GM21723 (cell line): ENCODE measurements around the gene CLDN6.

ENCODE experiments used
- ATAC-seq: cut with Tn5 transposase; IDR thresholded peaks from one replicate; pipeline ENCODE4 v1.9.1; 2021; ENCODE audit warnings: mild to moderate bottlenecking, moderate library complexity; ENCODE audit not compliant: unreplicated experiment

The CLDN6 gene

GRCh38 chr16:2974319-2975056 is 43.5 kb downstream of the CLDN6 start:
- no peak for ATAC-seq

DNA sequence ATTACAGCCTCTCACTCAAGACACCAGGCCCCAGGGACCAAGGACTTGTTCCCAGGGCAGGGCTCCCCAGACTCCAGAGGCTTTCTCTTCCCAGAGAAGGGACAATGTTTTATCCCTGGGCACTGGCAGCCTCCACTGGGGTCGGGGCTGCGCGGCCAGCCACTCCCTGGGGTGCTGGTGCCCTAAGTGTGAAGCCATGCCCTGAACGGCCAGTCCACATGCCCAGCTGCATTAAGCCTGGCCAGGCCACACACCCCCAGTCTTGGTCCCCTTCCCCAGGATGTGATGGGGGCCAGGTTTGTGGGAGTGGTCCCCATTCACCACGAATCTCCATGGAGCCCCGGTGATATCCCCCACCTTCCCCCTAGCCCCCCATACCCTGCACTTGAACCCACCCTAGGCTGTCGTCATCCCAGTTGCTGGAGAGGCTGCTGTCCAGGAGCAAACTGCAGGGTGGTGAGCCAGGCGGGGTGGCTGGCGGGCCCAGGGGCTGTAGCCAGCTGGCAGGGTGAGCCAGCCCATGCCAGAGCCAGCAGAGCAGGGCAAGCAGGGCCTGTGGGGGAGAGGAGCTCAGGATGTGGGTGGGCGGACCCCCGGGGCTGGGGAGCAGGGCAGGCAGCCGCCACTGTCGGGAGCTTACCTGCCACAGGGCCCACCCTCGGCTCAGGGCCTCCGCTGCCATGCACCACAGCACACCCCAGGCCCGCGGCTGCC is 44.2 kb downstream of the CLDN6 start:
- ATAC-seq, result no peak

- no peak for ATAC-seq
Measured at GRCh38 chr16:2973093-2973492, 44.9 kb downstream of the CLDN6 start.

GRCh38 chr16:2971985-2972784 is 45.8 kb downstream of the CLDN6 start:
- ATAC-seq, result no peak

GRCh38 chr16:2971134-2971984 is 46.6 kb downstream of the CLDN6 start:
- ATAC-seq, result no peak

DNA sequence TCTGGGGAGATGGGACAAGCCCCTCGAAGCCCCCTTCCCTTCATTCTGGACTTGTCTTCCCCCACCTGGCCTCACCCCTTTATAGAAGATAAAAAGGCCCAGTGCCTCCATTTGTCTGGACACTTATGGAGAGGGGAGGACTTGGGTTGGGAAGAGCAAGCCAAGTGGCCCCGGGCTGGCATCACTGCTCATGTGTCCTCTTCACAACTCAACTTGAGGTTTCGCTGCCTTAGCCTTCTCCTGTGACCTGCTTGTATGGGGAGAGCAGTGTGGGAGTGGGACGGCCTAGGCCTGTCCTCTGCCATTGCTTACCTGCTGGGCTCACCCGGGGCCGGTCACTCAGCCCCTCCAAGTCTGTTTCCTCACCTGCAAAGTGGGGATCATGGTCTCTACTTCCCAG is 47.4 kb downstream of the CLDN6 start:
- no peak for ATAC-seq

GRCh38 chr16:2969545-2970521 is 48.1 kb downstream of the CLDN6 start:
- peak; percentile 6 for ATAC-seq

DNA sequence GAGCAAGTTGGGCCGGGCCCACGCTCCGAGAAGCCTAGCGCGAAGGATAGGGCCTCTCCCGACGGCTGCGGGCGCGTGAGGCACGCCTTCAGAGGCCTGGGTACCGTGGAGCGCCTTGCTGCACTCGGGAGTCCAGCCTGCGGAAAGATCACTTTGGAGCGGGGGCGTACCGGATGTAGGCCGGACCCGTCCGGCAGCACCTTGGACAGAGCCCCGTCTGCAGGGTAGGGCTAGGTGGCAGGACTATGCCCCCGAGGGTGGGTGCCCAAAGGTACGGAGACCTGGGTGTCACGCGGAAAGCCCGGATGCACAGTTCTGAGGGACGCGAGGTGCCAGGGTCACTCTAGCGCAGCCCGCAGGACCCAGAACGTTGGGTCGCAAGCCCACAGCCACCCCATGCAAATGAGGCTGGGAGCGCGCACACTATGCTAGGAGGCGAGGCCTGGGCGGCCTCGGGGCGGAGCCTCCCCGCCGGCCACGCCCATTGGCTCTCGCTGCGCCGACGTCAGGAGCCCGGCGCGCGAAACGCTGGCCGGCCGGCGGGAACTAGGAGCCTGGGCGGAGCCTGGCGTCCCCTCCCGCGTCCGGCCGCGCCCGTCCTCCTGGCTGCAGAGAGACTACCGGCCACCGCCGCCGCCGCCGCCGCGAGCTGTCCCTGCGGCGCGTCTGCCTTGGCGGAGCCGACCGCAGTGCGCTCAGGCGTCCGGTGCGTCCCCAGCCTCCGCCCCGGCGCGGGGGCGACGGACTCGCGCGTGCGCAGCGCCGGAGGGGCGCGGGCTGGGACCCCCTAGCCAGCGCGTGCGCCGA is 49.0 kb downstream of the CLDN6 start, which contains the start of gene PAQR4:
Gene PAQR4 (plus strand): TSS at position 611 of the 807 bp plus-strand sequence. CDS start 327 bp downstream, outside the sequence.
- peak; percentile 67 for ATAC-seq

GRCh38 chr16:2968368-2968737 is 49.6 kb downstream of the CLDN6 start:
- ATAC-seq, result no peak

- ATAC-seq, result no peak
Measured at GRCh38 chr16:2967721-2968161, 50.2 kb downstream of the CLDN6 start.

- no peak for ATAC-seq
Measured at GRCh38 chr16:2967211-2967631, 50.8 kb downstream of the CLDN6 start.

DNA sequence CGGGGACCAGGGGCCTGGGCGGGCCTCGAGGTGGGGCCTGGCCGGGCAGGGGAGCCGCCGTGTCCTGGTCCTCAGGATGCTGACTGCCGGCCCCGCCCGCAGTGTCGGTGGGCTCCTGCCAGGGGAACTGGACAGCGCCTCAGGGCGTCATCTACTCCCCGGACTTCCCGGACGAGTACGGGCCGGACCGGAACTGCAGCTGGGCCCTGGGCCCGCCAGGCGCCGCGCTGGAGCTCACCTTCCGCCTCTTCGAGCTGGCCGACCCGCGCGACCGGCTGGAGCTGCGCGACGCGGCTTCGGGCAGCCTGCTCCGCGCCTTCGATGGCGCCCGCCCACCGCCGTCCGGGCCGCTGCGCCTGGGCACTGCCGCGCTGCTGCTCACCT is 51.2 kb downstream of the CLDN6 start:
- ATAC-seq, result no peak

DNA sequence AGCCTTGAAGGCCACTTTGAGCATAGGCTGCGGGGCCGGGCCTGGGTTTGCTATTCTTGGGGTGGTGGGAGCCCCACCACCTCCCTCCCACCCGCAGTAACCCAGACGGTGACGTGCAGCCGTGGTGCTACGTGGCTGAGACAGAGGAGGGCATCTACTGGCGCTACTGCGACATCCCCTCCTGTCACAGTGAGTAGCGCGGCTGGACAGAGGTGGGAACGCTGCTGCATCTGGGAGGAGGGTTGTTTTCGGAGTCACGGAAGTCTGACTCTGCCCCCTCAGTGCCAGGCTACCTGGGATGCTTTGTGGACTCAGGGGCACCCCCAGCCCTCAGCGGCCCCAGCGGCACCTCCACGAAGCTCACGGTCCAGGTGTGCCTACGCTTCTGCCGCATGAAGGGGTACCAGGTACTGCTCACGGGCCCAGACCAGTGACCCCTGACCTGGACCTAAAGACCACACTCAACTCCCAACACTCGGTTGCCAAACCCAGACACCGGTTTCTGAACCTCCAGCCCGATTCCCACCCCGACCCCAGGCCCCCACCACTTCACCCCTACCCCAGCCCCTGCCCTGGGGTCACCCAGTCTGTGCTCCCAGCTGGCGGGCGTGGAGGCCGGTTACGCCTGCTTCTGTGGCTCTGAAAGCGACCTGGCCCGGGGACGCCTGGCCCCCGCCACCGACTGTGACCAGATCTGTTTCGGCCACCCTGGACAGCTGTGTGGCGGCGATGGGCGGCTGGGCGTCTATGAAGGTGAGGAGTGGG is 51.8 kb downstream of the CLDN6 start:
- no peak for ATAC-seq
